ENCODE data around the gene P2RY14.

Gene P2RY14

GRCh38 chr3:151278230-151278629 lies at the start of gene P2RY14:
P2RY14 (minus strand) TSS chr3:151278542; CDS start chr3:151214316, 64,226 bp downstream.
- no peak for DNase-seq (ENCODE audit: low read depth in 2 of 2)

GRCh38 chr3:151327571-151328198 lies 49.3 kb upstream of the P2RY14 start:
- DNase-seq (ENCODE audit: low read depth in 2 of 2), result no peak

DNA sequence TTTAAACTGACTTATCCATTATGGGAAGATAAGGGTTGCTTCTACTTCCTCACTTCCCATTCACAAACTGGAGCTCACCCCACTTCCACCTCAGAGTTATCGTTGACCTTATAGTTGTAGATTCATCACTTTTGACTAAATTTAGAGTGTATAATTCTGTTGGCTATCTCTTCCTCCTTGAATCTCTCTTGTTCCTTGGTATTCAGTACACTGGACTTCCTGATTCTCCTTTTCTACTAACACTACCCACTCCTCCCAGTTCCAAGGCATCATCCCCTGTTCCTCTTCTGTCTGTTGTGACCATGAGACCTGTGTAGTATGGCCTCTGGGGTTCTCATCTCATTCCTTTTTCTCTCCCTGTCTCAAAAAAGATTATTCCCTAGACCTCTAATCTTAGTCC lies 44.2 kb upstream of the P2RY14 start:
- no peak for DNase-seq (ENCODE audit: low read depth in 2 of 2)

DNA sequence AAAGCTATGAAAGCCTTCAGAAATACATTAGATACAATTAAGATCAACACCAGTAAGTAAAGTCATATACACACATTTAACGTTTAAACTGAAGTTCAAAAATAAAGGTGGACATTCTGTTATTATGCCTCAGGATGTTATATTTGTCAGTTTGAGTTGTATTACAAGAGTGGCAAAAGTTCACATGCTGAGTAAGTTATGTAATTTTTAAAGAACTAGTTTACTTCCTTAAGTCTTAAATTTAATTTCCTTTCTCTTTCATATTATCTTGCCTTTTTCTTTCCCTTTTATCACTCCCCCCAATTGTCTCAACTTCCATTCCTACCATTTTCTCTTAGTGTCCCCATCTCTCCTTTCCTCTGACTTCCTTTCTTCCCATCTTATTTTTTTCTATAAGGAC lies 43.2 kb upstream of the P2RY14 start:
- DNase-seq (ENCODE audit: low read depth in 2 of 2), result no peak

DNA sequence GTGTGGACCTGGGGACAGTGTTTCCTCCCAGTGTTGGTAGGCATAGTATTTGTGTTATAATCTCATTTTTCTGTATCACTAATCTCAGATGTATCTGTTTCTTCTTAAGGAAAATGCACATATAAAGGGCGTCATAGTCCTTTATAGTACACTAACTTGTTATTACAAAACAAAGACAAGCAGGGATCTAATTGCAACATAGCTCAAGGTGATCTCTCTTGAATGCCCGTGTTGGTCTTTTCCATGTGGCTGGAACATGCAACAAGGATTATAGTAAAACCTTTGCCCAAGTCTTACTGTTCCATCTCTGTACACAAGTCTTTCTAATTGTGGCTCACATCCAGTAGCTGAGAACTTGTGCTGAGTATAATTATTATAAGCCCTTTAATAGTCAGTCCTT lies 41.8 kb upstream of the P2RY14 start:
- no peak for DNase-seq (ENCODE audit: low read depth in 2 of 2)

DNA sequence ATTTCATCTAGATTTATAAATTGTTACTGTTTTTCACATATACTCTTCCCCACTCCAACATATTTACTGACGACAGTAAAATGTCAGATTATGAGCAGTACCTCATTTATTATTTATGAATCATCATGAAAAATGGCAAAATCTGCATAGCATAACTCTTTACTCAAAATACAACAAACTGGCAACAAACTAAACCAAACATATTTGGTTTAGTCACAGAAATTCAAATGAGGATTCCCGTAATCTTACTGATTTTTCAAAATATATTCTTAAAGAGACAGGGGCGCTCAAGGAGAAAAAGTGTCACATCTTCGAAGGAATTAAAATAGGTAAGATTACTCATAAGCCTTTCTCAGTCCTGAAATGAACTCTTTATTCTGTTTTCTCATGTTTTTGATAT lies 41.3 kb upstream of the P2RY14 start:
- no peak for DNase-seq (ENCODE audit: low read depth in 2 of 2)

DNA sequence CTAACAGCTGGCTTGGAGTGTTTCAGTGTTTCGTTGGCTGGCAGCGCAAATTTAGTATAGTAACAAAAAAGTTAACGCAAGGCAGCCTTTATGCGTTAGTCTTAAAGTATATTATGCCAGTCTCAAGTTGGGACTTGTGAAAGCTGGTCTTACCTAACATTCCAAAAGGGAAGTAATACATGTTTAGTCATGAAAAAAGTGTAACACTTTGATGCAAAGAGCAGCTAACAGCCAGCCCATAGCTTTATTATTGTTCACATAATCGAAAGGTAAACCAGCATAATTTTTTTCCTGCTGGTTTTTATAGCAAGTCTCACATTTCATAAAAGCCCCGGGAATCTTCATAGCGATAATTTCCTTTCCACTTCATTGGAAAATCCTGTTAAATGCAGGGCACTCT lies 40.6 kb upstream of the P2RY14 start:
- DNase-seq (ENCODE audit: low read depth in 2 of 2), result no peak

- DNase-seq (ENCODE audit: low read depth in 2 of 2), result no peak
Measured at GRCh38 chr3:151318313-151318712, 40.0 kb upstream of the P2RY14 start.

DNA sequence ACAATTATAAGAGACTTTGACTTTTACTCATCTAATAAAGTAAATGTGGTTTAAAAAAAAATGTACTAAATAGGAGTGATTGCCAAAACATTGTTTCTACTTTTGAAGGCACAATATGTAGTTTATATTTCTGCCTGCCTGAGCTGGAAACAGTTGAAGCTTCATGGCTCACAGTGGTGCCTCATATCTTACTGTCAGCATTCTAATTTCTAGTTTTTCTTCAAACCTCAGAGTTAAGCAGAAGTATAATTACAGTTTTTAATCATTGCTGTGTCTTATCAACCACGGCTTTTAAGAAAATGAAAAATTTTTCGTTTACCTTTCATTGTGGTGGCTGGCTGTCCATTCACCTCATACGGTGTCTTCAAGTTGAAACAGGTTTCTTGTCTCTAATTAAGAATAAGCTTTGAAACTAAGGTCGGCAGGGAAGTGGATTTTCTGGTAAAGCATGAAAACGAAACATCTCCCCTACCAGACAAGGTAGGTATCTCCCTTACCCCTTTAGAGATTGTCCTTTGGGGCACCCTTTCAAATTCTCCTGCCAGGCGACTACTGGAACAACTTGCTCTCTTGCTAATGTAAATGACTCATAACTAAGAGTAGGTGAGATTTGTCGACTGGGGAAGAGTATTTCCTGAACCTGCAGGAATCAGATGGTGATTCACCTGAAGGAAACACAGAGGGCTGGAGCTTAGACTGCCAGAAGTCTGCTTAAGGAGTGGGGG lies 38.1 kb upstream of the P2RY14 start, which contains the start of gene GPR87:
Gene GPR87, minus strand, starts transcription at position 554 of the 725 bp plus-strand sequence. CDS start 16,720 bp downstream, outside the sequence.
- no peak for DNase-seq (ENCODE audit: low read depth in 2 of 2)

- no peak for DNase-seq (ENCODE audit: low read depth in 2 of 2)
Measured at GRCh38 chr3:151315846-151316245, 37.5 kb upstream of the P2RY14 start.

GRCh38 chr3:151315136-151315535 lies 36.8 kb upstream of the P2RY14 start:
- DNase-seq (ENCODE audit: low read depth in 2 of 2), result no peak

GRCh38 chr3:151314593-151314992 lies 36.3 kb upstream of the P2RY14 start:
- DNase-seq (ENCODE audit: low read depth in 2 of 2), result no peak

GRCh38 chr3:151314137-151314536 lies 35.8 kb upstream of the P2RY14 start:
- DNase-seq (ENCODE audit: low read depth in 2 of 2), result no peak

GRCh38 chr3:151312972-151313371 lies 34.6 kb upstream of the P2RY14 start:
- no peak for DNase-seq (ENCODE audit: low read depth in 2 of 2)

DNA sequence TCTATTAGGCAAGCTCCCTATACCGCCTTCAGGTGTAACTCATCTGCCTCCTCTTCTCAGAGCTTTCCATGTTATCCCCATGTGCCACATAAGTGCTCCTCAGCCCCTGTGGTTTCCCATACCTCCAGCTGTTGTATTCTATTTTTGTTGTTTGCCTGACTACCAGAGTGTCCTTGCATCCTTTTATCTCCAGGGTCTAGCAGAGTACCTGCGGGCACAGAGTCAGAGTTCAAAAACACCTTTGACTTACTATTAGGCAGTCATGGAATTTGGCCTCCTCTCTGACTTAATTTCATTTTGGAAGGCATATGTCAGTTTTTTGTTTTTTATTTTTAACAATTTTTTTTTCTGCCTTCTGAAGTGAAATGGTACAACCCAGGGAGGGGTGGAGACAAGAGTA lies 31.2 kb upstream of the P2RY14 start:
- DNase-seq (ENCODE audit: low read depth in 2 of 2), result no peak

DNA sequence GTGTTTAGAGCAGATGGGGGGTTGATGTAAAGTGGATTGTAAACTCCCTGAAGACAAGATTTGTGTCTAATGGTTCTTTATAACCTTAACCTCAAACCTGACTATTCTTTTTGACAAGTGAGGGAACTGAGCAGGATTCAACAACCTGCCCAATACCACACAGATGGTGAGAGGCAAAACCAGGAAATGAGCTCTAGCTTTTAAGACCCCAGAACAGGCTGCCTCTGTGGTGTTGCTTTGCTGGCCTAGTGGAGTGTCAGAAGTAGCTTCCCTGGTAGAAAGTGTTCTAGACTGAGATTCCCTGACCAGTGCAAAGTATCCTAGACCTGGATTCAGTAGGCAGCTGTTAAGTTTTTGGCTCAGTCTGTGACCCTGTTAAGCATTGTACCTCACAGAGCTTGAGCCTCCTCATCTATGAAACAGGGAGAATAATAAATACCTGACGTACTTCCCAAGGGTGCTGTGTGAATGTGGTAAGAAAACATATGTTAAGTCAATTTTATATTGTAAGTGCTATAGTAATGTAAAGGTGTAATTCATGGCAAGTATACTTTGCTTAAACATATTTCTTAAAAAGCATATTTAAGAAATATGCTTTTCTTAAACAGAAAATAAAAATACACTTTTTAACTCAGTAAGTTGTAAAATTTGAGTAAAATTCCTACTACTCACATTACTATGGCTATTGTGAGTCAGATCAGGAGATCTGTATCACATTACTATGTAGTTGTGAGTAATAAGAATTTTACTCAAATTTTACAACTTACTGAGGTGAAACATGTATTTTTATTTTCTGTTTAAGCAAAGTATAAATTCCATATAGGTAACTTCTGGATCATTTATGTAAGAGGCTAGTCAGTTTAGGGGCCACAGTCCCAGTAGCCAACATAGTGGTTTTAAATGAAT lies 29.5 kb upstream of the P2RY14 start:
- no peak for DNase-seq (ENCODE audit: low read depth in 2 of 2)

DNA sequence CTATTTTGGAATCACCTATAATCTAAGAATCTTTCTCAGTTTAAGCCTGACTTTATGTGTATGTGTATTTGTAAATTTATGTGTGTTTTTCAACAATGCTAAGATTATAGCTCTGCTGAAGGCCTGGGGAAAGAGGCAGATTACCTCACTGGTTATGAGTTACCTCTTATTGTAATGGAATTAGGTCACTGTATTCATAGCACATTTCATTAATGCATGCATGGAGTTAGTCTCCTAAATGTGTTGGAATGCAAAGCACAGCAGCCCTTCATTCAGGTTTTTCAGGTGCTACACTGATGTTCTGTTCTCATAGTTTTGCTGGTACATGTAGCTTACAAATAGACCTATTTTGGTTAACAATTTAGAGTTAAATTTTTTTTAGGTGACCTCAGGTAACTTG lies 28.8 kb upstream of the P2RY14 start:
- no peak for DNase-seq (ENCODE audit: low read depth in 2 of 2)

DNA sequence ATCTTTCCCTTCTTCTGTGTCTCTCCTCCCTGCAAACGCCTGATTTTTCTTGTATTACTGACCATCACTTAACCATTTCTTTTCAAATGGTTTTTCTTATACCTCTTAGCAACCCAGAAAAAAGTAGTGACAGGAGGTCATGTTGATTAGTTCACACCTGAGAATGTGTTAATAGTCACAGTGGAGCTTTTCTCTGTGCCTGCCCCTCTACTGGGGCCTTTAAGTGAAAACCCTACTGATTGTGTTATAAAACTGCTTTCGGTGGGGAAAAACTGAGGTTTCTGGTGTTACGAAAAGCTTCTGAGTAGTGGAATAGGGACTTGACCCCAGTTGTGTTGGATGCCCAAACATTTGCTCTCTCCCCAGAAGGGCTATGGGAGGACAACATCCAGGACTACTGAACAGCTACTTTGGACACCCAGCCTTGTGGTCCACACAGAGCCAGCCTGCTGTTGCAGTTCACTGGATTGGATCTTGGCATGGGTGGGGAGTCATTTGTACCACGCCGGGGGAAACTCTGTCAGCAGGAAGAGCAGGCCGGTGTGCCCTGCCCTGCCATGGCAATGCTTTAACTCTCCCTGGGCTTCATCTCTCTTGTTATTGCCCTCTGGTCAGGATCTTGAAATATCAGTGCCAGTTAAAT lies 27.9 kb upstream of the P2RY14 start:
- no peak for DNase-seq (ENCODE audit: low read depth in 2 of 2)

DNA sequence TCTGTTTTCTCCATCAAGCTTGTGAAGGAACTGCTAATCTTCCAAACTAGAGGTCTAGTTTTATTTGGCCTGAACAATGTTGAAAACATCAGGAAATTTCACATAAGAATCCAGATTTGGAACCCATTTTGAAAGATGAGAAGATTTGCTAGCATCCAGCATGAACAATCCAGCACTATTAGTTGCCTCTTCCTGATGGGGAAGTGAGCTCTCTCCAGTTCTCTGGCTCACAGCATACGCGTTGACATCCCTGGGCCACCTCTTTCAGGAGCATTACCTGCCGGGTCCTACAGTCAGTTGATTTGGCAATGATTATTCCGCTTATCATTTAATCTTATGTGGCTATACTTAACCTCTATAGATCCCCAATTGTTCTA lies 27.4 kb upstream of the P2RY14 start:
- DNase-seq (ENCODE audit: low read depth in 2 of 2), result no peak

DNA sequence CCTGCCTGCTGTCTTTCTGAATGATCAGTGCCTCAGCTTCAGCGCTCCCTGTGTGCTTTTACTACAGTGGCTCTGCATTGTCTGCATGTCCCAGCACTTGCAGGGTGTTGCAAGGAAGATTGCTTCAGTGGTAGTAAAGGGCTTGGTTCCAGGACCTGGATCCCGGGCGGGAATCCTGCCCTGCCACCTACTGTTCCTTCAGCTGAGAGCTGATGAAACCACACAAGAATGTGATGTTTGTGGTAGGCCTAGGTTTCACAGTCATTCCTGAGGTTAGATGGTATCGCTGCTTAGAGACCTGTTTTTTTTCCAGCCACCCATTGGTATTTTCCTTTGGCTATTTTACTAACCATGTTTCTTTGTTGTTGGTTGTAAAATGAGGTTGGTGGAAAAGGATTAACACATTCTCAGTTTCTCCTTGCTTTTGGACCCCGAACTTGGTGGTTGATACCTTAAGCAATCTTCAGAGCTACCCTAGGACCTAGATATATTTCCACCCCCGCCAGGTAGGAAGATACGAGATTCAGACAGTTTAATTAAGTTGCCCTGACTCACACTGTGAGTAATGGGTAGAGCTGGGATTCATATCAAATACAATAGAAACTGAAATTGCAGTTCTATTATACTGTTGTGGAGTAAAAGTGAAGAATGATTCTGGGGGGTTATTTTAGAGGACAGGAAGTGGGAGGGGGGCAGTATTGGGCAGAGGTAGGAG lies 26.9 kb upstream of the P2RY14 start:
- no peak for DNase-seq (ENCODE audit: low read depth in 2 of 2)

DNA sequence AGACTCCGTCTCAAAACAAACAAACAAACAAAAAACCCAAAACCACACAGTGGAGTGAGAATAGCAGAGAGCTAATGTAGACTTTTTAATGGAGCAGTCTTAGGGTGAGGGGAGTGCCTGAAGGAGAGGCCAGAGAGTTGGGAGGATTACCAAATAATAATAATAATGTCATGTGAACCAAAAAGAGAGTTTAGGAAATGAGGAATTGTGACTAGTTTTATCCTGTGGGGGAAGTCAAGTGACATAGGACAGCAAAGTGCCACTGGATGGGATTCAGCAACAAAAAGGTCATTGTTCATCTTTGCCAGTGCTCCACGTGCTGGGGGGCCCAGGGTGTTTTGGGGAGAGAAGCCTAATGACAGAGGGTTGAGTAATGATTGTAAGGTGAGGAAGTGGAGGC lies 25.4 kb upstream of the P2RY14 start:
- DNase-seq (ENCODE audit: low read depth in 2 of 2), result no peak
